GM21528 (cell line): ENCODE results near the gene GARNL3.

Experiments used
- ATAC-seq: cut with Tn5 transposase; IDR thresholded peaks from one replicate; pipeline ENCODE4 v1.9.1; 2021; ENCODE audit warnings: mild to moderate bottlenecking, moderate library complexity; ENCODE audit not compliant: unreplicated experiment, low FRiP score

GARNL3 gene

DNA sequence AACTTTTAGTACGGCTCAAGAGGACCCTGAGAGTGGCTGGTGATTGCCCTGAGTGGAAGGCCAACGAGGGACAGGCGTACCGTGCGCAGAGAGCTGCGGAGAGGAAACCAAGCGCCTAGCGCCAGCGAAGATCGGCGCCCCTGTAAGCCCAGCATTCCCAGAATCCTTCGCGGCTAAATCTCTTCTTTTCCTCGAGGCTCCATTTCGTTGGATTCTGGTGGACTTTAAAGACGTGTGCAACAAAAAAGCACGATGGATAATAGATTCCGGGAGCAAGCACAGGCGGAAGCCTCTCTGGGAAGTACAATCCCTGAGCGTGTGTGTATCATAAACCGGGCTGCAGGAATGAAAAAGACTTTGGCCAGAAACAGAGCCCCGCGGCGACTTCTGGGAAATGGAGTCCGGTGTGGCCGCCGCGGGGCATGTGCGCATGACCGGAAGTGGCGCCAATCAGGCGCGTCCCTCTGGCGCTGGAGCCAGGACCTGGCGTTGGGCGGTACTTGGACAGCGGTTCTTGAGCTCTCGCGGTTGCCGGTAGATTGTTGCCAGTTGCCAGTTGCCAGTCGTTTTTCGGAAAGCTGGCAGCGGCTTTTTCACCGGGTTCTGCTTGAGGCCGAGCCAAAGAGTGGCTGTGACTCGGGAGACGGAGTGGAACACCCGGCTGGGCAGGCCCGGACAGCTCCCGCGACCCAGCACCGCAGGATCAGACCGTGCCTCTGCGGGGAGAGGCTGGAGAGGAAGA, 159.5 kb downstream of the GARNL3 start, which contains the start of gene ZNF79:
Gene ZNF79 (plus strand): TSS at position 449 of the 742 bp plus-strand sequence. CDS start 406 bp downstream, outside the sequence.
- ATAC-seq, result peak; percentile 79

DNA sequence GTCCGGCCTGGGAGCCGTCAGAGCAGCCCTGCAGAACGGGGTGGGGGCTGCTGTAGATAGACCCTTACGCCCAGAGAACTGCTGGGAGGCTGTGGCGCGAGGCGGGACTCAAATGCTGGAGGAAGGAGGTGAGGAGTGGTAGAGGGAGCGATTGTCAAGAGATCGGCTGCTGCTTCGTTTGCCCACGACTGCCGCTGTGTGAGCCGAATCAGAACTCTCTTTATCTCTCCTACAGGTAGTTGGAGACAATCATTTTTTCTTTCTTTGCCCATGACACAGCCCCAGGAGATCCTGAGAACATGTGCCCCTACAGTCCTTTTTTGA, 160.1 kb downstream of the GARNL3 start:
- peak; percentile 20 for ATAC-seq

DNA sequence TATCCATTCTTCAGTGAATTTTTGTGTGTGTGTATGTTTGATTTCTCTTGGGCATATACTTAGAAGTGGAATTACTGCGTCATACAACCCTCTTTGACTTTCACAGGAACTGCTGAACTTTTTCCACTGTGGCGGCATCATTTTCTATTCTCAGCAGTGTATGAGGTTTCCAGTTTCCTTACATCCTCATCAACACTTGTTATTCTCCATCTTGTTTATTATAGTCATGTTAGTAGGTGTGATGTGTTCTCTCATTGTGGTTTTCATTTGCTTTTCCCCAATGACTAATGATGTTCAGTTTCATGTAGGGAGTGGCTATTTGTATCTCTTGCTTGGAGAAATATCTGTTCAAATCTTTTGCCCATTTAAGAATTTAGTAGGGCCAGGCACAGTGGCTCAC, 162.2 kb downstream of the GARNL3 start:
- no peak for ATAC-seq

DNA sequence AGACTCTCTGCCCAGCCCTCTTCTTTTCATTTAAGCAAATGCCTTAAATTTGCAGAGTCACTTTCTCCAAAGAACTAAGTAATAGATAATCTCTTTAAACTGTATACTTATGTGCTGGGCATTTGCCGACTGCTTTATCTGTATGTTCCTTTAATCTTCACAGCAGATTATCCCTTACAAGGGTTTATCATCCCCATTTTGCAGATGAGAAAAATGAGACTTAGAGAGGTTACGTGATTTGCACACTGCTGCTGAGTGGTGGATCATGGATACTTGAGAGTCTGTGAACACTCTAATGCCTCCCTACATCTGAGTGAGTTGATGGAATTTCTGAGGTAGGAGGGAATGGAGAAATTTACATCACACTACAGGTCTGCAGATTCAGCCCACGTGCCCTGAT, 163.8 kb downstream of the GARNL3 start:
- no peak for ATAC-seq

DNA sequence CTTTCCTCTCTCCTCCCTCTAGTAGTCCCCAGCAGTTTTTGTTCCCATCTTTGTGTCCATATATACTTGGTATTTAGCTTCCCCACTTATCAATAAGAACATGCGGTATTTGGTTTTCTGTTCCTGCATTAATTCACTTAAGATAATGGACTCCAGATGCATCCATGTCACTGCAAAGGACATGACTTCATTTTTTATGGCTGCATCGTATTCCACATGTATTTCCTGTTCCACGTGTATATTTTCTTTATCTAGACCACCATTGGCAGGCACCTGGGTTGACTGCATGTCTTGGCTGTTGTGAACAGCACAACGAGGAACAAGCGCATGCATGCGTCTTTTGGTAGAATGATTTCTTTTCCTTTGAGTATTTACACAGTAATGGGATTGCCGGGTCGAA, 165.8 kb downstream of the GARNL3 start:
- ATAC-seq, result no peak

DNA sequence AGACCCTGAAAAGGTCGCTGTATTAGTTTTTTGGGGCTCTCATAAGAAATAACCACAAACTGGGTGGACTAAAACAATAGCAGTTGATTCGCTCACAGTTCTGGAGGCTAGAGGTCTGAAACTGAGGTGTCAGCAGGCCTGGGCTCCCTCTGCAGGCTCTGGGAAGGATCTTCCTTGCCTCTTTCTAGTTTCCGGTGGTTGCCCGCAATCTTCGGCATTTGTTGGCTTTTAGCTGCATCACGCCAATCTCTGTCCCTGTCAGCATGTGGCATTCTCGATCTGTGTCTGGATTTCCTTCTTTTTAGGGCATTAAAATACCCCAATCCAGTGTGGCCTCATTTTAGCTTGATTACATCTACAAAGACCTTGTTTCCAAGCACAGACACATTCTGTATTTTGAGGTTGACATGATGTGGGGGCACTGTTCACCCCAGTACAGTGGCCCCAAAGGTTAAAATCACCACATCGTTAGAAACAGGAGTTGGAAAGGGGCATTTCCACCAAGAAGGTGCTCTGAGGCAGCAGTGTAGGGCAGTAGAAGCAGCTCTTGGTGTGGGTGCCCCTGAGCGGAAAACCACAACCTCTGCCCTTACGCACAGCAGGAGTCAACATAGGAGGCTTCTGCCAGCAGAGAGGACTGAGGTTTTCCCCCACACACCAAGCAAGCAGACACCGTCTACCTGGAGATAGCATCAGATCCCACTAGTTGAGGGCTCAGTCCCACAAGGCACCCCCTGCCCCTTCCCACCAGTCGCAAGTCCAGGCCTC, 173.1 kb downstream of the GARNL3 start:
- no peak for ATAC-seq

DNA sequence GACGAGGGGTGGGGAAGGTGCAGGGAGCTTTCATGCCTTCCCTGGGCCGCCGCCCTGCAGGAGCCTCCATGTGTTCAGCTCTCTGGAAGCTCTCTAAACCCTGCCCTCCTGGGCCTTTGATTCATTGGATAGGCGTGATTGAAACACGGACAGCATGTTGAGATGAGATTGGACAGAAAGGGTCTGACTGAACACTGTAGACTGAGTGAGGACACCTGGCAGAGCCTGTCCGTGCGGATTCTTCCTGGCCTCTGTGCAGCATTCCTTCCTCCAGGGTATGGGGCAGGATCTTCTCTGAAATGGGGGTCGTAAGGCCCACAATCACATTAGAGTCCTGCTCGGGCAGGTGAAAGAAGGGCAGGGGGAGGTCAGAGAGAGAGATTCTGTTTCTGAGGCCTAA, 173.8 kb downstream of the GARNL3 start:
- ATAC-seq, result no peak
